ENCODE measurements around the gene ELP1.

GRCh38 chr9:108933718-108934322, at the start of gene ELP1:
- no peak for TF ChIP-seq EZH2 (IDR thresholded peaks at IDR 0.05; ENCODE audit: low read length)
- peak; percentile 23 to 52 (median 33) for TF ChIP-seq CTCF (optimal IDR thresholded peaks at IDR 0.05 in 1 of 3, IDR thresholded peaks at IDR 0.05 in 1 of 3, conservative IDR thresholded peaks at IDR 0.05 in 1 of 3; ENCODE audit: extremely low read depth in 1 of 3, insufficient read depth in 2 of 3, low read length in 3 of 3)
